ENCODE data around the gene CASQ1.

The CASQ1 gene

GRCh38 chr1:160243767-160244166 is 53.4 kb downstream of the CASQ1 start:
- DNase-seq (ENCODE audit: low read depth), result no peak
- no peak overlapping the region for H3K4me3 ChIP-seq (ENCODE audit: low read length)
- TF ChIP-seq CTCF (IDR thresholded peaks at IDR 0.05; ENCODE audit: insufficient read depth, low read depth, low read length, missing control alignments), result no peak

GRCh38 chr1:160244209-160244608 is 53.8 kb downstream of the CASQ1 start:
- H3K4me3 ChIP-seq (ENCODE audit: low read length), result no peak overlapping the region
- no peak for TF ChIP-seq CTCF (IDR thresholded peaks at IDR 0.05; ENCODE audit: insufficient read depth, low read depth, low read length, missing control alignments)
- no peak for DNase-seq (ENCODE audit: low read depth)

GRCh38 chr1:160245434-160245833 is 55.1 kb downstream of the CASQ1 start:
- no peak for TF ChIP-seq CTCF (IDR thresholded peaks at IDR 0.05; ENCODE audit: insufficient read depth, low read depth, low read length, missing control alignments)
- H3K4me3 ChIP-seq (ENCODE audit: low read length), result no peak overlapping the region
- DNase-seq (ENCODE audit: low read depth), result no peak

- no peak overlapping the region for H3K4me3 ChIP-seq (ENCODE audit: low read length)
- no peak for DNase-seq (ENCODE audit: low read depth)
- TF ChIP-seq CTCF (IDR thresholded peaks at IDR 0.05; ENCODE audit: insufficient read depth, low read depth, low read length, missing control alignments), result no peak
Measured at GRCh38 chr1:160247053-160247452, 56.7 kb downstream of the CASQ1 start.

GRCh38 chr1:160251011-160251410 is 60.6 kb downstream of the CASQ1 start:
- no peak for DNase-seq (ENCODE audit: low read depth)
- no peak overlapping the region for H3K4me3 ChIP-seq (ENCODE audit: low read length)
- TF ChIP-seq CTCF (IDR thresholded peaks at IDR 0.05; ENCODE audit: insufficient read depth, low read depth, low read length, missing control alignments), result no peak

All from epithelial cell of esophagus (primary cell).